Esophagus squamous epithelium (tissue), 4 donors: ENCODE measurements around the gene S100A8.

Source experiments
- CTCF ChIP-seq, 6 experiments: fragments of 450-650 bp in 4 of 6; fragments of 200-600 bp in 2 of 6; sonication (generic) in 2 of 6; IDR thresholded peaks; one replicate each; pipeline ENCODE4 v1.5.1; 2016 to 2019; ENCODE audit warnings: antibody characterized with exemption in 6 of 6, mild to moderate bottlenecking in 4 of 6, moderate library complexity in 4 of 6
- POLR2A ChIP-seq, 4 donors: fragments of 450-650 bp; IDR thresholded peaks; one replicate each; pipeline ENCODE4 v1.6.1; 2017; ENCODE audit warnings: antibody characterized with exemption in 4 of 4, mild to moderate bottlenecking in 4 of 4, moderate library complexity in 3 of 4

- TF ChIP-seq CTCF (IDR thresholded peaks at IDR 0.05): no peak
- no peak for TF ChIP-seq POLR2A (IDR thresholded peaks at IDR 0.05)
Measured at GRCh38 chr1:153395776-153396175, 4.9 kb upstream of the S100A8 start.
